Renal cortex interstitium (tissue), 11 donors: ENCODE measurements around the gene SLC22A13. TPM values are rescaled to one million over a fixed set of nuclear protein-coding genes. Genes with fewer than 3 reads are reported as not detected.
"Not testable (repeated sequence)": the region's sequence is repeated elsewhere in the genome, so short reads cannot be mapped to it uniquely, and the experiment has no call there.

Experiments used
- DNase-seq, 11 donors: peaks; one replicate each; pipeline ENCODE4 v3.0.0-alpha.2; 2013; ENCODE audit warnings: low read depth in 9 of 11, low spot score in 4 of 11; ENCODE audit errors: extremely low read depth in 1 of 11
- polyA plus RNA-seq, 3 donors: library from polyadenylated mRNA; unstranded; fragments of 120-200 nt; gene quantifications; one replicate each; pipeline ENCODE4 v1.2.1, GENCODE V29; 2013; ENCODE audit not compliant: insufficient read length in 3 of 3

SLC22A13 gene
- polyA plus RNA-seq, 3 donors: 2.7 to 7.1 (median 4.1) TPM

- not testable (repeated sequence) for DNase-seq
Measured at GRCh38 chr3:38289286-38290217, 23.9 kb downstream of the SLC22A13 start.

GRCh38 chr3:38297053-38297452 lies 31.4 kb downstream of the SLC22A13 start:
- not testable (repeated sequence) for DNase-seq

GRCh38 chr3:38297537-38297936 lies 31.9 kb downstream of the SLC22A13 start:
- DNase-seq: no peak

- no peak for DNase-seq
Measured at GRCh38 chr3:38297947-38298711, 32.5 kb downstream of the SLC22A13 start.

- DNase-seq: no peak
Measured at GRCh38 chr3:38306941-38307340, 41.3 kb downstream of the SLC22A13 start.

GRCh38 chr3:38307599-38307998 lies 42.0 kb downstream of the SLC22A13 start:
- no peak for DNase-seq

GRCh38 chr3:38308456-38308855 lies 42.8 kb downstream of the SLC22A13 start:
- no peak for DNase-seq

GRCh38 chr3:38311476-38311875 lies 45.9 kb downstream of the SLC22A13 start:
- DNase-seq: no peak

- no peak for DNase-seq
Measured at GRCh38 chr3:38311941-38312340, 46.3 kb downstream of the SLC22A13 start.

GRCh38 chr3:38312356-38312755 lies 46.7 kb downstream of the SLC22A13 start:
- no peak for DNase-seq

- no peak for DNase-seq
Measured at GRCh38 chr3:38313263-38313662, 47.7 kb downstream of the SLC22A13 start.

- DNase-seq: no peak
Measured at GRCh38 chr3:38313695-38314094, 48.1 kb downstream of the SLC22A13 start.

- DNase-seq: no peak
Measured at GRCh38 chr3:38314112-38314763, 48.6 kb downstream of the SLC22A13 start.

GRCh38 chr3:38314764-38315487 lies 49.3 kb downstream of the SLC22A13 start:
- DNase-seq: no peak

GRCh38 chr3:38315488-38316230 lies 50.0 kb downstream of the SLC22A13 start:
- no peak for DNase-seq

GRCh38 chr3:38316356-38317191 lies 51.0 kb downstream of the SLC22A13 start:
- DNase-seq: no peak

- no peak for DNase-seq
Measured at GRCh38 chr3:38317192-38317759, 51.7 kb downstream of the SLC22A13 start.
